Caki2 (cell line): ENCODE data around the gene HLF. TPM values are rescaled to one million over a fixed set of nuclear protein-coding genes. Genes with fewer than 3 reads are reported as not detected.

ENCODE experiments used
- DNase-seq: peaks from one replicate; pipeline ENCODE4 v3.0.0-alpha.2; 2015; ENCODE audit warnings: low read depth
- in situ Hi-C: cut with HindIII; loops from 2 replicates; pipeline ENCODE4 v1.10.0; 2016; ENCODE audit warnings: low sequenced_read_pairs, low pct_unique_long_range_greater_than_20kb, mixed read lengths
- total RNA-seq: library from RNA; depleted of rRNA; stranded (reverse); fragments of >200 nt; shearing (Covaris generic); gene quantifications from 2 replicates; pipeline ENCODE4 v1.2.3, GENCODE V29; 2014; ENCODE audit warnings: low replicate concordance

HLF gene
- total RNA-seq, 1 experiment from 2014 or later, result 6.0 TPM

DNA sequence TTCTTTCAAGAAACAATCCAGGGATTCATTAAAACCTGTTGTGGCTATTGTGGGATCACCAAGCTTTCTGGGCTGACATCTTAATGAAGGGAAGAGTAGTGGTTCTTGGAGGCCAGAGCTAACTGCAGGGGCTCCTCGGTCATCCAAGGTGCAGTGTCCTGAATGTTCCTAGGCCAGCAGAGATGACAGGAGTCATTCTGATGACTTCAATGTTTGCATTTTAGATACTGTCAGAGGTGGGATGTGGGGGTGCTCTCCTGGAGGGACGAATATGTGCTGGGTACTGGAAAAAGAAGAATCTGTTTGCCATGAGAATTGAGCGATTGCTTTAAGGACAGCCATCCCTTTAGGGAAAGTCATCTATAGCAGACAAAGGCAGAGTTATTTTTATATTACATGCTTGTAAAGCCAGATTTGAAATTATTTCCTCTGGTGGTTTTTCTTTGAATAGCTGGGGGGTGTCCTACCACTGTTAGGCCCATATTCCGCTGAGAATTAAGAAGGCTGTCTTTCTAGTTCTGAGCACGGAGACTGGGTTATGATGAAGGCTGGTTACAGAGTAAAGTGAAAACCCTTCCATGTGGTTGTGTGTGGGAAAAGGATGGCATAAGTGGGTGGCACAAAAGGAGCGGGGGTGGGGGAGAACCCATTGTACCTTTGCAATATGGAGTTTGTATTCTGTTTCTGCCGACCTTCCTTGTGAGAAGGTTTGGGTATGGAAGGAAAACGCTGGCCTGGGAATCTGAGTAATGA is 7.4 kb downstream of the HLF start:
- in situ Hi-C loops, result no loop called here
- no peak for DNase-seq

DNA sequence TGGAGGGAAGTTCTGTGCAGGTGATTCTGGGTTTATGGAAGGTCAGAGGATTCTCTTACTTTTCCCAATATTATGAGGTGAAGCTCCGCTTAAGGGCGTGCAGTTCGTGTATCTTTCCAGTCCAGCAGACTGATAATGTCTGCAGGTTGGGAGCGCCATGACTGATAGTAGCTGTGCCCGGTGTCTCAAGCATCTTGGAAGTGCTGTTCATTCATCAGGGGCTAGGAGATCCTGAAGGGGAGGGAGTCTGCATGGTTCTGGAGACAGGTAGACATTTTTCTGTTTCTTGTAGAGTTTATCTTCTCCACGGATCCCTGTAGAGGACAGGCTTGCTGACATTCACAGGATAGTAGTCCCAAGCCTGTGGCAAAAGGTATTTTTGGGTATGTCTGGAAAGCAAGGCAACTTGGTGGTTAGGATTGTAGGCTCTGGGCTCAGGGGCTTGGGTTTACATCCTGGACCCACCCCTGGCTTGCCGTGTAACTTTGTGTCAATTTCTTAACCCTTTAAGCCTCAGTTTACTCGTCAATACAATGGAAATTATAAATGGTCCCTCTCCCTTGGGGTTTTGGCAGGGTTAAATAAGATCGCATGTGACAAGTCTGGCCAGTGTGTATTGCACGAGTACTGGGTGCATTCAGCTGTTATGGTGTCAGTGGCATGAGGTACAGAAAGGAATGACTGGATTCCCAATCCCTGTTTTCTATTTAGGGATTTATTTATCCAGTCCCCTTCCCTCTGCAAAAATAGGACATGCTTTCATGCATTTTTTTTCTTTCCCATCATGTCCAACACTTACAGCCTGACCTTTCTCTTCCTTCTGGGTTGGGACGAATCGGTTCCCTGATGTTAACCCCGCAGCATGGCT is 8.2 kb downstream of the HLF start:
- no peak for DNase-seq
- in situ Hi-C loops, result no loop called here

DNA sequence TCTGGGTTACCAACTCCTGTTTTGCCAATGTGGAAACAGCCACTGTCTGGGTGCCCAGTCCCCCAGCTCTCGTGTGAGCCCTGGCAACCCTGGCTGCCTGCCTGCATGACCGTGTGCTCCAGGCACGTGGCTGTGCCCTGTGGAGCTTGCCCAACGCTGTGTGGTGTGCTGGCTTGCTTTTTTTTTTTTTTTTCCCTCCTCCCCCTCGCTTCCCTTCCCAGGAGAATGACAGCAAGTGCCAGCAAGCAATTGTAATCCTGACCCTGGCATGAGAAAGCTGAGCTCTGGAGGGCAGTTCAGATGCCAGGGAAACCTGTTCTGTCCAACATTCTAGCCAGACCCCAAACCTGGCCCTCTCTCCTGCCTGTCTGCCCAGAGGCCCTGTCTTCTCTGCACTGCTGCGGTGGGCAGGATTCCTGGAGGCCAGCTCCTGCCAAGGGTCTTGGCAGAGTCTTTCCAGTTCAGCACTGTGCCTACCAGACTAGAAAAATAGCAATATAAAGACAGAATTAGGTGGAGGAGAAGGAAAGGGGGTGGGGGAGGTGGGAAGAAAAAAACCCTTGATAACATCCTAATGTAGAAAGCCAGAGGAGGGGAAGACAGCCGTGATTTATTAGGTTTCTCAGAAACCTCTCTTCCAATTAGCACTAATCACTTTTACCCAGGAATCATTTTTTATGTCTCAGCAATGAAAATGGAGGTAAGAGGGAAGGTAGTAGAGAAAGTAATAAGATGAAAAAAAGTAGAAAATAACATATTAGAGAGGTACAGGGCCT is 9.0 kb downstream of the HLF start:
- in situ Hi-C loops, result no loop called here
- DNase-seq, result peak; percentile 14

DNA sequence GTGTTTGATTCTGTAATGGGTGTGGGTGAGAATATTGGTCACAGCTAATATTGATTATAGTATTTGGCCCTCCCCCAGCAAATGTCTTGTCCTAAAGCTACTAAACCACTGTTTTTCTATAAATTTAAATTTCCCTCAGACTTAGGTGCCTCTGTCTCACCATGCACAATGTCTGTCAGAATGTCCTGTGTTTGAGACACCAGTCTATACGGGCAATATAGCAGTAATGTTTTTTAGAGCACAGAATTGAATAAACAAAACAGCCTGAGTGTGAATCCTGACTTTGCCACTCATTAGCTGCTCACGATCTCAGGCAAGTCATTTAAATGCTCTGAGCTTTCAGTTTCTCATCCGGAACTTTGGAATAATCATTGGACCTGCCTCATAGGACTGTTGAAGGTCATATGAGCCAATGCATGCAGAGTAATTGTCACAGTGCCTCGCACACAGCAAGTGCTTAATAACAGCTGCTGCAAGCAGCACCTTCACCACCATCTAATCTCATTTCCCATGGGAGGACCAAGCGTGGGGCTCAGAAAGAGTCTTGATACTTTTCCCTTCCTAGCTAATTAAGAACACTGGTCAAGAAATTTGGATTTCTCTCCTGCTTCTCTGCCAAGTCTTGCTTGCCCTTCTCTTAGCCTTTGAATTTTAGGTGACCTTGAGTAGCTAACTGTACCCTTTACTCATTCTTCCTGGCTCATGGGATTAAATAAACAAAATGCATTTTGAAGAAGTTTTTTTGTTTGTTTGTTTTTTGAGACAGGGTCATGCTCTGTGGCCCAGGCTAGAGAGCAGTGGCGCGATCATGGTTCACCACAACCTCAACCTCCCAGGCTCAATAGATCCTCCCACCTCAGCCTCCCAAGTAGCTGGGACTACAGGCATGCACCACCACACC is 9.8 kb downstream of the HLF start:
- in situ Hi-C loops, result no loop called here

DNA sequence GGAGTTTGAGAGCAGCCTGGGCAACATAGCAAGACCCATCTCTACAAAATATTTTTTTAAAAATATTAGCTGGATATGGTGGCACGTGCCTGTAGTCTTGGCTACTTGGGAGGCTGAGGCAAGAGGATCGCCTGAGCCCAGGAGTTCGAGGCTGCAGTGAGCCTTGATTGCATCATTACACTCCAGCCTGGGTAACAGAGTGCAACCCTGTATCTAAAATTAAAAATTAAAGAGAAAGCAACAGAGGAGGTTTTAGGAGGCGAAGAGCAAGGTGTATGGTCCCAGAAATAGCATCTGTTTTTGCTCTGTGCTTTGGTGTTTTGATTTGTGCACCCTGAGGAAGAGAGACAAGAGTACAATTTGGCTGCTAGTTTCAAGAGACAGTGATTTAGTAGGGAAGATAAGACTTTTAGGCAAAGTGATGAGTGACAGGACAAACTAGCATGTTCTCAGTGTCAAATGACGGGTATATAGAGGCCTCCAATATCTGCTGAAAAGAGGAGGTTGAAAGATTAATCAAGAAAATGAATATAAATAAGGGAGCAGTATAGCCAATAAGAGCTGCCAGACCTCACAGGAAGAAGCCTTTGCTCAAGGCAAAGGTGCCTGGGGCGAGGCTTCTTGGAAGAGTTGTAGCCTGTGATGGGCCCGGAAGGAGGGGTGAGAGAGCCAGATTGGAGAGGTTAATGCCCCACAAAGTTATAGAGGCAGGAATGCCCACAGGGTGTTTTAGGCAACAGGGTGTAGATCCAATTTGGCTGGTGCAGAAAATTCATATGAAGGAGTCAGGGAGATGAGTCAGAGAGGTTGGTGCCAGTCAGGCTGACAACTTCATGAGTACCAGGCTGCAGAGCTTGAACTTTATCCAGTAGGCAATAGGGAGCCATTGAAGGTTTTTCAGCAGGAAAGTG is 11.4 kb downstream of the HLF start:
- in situ Hi-C loops, result no loop called here
- DNase-seq, result no peak

More for the DNA sequence above, 9.8 kb downstream of the HLF start:
- no peak for DNase-seq

DNA sequence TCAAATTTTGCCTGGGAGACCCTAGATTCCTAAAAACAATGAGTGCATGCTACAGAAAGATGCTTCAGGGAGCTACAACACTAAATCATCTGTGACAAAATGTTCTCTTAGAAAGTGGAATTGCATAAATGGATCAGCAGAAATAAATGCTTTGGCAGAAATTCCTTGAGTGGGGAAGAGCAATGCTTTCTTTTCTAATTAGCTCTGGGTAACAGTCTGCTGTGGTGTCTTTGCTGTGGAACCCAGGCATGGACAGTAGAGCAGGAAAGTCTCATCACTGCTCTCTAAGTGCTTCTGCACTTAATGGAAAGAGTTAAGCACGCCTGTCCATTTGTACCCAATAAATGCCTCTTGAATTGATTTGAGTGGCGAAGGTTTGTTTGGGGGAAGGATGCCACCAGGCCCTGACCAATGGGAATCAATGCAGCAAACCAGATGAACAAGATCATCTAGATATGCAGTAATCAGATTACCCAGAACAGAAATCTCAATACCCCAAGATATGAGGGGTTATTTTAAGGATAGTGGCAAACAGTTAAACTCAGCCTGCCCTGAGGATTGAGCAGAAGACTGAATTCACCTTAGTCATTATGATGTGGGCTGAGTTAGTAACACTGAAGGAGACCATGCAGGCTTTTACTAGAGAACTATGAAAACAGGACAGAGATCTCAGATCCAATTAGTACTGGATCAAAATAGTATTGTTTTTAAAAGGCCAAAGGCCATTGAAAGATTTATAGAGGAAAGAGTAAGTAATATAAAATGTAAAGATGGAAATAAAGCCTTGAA is 13.6 kb downstream of the HLF start:
- in situ Hi-C loops, result no loop called here
- DNase-seq, result no peak

DNA sequence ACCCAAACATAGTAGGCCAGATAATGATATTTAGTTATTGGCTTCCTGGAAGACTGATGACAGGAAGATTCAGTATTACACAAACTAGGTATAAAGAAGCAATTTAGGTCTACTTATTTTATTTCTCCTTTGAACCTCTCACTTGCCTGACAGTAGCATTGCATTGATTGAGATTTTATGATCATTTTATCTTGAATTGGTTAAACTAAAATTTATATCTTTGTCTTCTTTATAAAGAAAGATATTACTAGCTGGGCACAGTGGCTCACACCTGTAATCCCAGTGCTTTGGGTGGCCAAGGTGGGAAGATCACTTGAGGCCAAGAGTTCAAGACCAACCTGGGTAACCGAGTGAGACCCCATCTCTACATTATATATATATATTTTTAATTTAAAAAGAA is 14.4 kb downstream of the HLF start:
- DNase-seq, result no peak
- in situ Hi-C loops, result no loop called here

DNA sequence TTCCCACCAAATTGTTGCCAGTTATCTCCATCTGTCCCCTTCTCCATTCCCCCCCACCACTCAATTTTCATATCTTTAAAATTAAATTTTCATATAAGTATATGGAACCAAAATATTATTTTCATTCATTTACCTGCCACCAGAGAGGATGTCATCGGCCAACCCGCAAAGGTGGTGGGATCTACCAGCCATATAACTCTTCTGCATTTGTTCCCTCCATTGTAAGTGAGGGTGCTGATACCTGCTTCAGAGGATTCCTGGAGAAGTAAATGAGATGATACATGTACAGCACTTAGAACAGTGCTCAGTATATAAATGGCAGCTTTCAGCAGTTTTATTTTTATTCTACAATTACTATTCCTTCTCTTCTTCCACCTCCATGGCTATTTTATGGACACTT is 15.0 kb downstream of the HLF start:
- in situ Hi-C loops, result no loop called here
- no peak for DNase-seq

DNA sequence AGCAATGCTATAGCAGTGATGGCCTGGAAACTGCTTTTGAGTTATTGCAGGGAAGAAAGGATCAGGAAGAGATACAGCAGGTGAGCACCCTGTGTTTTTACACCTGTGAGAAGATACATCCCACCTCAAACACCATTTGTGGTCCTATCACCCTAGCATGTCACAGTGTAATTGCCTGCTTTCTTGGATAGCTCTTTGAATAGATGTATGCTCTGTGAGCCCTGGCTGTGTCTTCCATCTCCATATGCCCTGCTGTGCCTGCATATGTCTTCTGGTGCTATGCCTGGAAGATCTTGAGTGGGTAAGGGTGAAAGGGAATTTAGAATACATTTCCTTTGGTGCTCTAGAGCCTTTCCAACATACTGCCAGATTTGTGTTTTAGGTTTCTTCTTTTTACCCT is 15.5 kb downstream of the HLF start:
- in situ Hi-C loops, result no loop called here

DNA sequence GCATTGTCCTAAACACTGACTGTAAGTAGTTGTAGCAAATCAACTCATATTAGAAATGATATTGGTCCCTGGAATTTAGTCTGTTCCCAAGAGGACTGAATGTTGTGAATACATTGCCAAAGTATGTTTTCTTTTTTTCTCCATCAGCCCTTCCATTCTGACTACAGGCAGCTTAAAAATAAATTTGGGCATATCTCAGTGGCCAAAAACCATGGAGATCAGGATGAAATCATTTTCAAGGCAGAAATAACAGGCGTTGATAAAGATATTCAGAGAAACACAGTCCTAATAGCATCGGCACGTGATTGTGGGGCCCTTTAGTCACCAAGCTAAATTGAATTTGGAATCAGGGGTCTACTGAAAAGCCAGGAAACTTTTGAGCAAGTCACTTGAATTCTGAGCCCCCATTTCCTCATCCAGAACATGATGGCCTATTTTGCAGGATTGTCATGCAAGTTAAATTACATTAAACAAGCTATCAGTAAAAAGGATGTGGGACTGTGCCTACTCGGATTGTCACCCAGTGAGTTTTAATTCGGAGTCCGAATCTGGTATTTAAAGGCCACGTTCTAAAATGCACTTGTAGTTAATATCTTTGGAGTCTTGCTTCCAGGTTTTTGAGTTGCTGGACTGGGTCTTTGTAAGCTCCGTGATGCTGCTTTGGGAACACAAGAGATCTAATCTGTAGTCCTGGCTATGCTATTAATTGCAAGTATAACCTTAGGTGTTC is 17.1 kb downstream of the HLF start:
- in situ Hi-C loops, result no loop called here
- DNase-seq, result no peak

More for the DNA sequence above, 15.5 kb downstream of the HLF start:
- no peak for DNase-seq

DNA sequence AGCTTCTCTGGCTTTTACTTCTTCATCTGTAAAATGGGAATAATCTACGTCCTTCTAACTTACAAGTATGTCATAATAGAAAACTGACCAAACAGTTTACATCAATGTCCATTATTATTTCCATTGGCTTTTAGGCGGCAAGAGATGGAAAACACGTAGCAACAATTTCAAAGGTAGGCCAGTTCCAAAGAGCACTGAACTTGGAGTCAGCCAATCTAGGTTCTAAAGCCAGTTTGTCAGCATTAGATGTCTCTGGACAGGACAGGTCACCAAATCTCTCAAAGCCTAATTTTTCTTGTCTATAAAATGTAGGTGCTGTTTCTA is 17.6 kb downstream of the HLF start:
- no peak for DNase-seq
- in situ Hi-C loops, result no loop called here

DNA sequence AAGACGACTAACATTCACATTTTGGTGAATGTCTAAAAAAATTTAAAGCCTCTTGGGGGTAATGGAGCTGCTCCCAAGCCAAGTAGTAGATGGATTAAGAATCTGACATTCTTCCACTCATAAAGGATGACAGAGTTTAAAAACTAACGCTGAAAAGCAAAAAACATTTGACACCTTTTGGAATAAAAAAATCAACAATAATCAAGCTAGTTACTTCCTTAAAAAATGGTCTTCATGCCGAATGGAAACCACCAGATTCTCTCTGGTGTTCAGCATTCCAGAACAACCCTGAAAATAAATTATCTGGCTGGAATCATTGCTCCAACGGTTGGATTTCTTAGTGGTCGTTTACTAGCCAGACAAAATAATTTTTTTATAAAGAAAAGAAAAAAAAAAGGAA is 18.0 kb downstream of the HLF start:
- in situ Hi-C loops, result no loop called here
- no peak for DNase-seq

DNA sequence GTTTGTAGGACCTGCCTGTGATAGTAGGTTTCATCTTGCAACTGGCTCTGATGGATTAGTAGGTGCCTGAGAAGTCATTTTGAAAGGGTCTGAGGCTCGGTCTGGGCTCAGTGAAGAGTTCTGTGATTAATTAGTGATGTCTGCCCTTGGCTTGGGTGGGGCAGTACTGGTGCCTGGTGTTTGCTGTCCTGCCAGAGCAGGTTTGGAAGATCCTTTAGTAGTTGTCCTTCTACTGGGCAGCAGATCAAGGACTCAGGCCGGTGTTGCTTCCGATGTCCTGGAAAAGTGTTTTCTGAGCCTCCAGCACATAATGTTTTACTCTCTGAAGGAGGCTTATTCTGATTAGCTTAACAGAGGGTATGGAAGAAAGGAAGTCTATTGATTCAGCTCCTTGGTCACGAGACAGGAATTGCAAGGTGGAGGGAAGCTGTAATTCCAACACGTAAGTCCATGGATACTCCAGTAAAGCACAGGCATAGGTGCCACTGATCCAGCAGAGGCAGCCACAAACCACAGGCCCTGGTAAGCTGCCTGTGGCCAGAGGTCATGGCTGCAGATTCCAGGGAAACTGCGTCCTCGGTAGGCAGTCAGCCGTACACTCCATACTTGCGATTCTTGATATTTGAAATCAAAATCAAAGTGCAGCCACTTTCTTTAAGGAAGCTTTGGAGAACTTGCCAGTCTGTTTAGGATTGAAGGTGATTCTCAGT is 18.7 kb downstream of the HLF start:
- no peak for DNase-seq
- in situ Hi-C loops, result no loop called here

DNA sequence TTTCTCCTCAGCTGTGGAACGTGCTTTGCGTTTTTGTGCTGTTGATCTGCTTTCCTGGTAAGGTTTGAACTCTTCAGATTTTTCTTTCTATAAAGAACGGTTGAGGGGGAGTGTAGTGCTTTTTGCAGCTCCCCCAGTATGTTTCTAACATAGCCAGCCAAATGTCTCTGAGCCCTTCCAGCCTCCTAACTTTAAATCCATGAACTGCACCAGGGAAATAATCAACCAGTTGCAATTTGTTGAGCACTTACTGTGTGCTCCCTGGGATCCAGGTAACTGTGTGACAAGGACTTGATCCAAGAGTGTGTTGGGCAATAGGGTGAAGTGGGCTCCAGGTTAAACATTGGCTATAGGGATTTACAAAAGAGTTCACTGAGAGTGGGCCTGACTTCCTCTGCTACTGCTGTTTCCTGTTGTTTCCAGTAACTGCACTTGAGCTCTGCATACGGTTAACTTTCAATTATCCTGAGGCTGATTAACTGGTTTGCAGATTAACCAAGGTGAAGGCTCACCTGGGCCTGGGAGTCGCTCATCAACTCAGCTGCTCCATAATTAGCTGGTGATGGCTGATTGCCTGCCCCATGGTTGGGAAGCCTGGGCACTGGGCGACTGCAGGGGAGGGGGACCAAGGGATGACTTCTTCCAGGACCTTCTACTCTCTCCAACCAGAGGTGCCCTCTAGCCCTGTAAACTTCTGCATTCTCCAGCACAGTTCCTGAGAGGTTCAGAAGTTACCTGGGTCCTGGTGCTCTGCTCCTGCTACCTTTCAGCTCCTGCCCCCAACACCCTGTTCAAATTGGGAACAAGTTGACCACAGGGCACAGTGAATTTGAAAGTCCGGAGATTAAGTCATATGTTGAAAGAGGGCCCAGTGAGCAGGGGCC is 19.5 kb downstream of the HLF start:
- no peak for DNase-seq
- in situ Hi-C loops, result no loop called here
